ENCODE measurements around the gene KDM1B.

Gene KDM1B

DNA sequence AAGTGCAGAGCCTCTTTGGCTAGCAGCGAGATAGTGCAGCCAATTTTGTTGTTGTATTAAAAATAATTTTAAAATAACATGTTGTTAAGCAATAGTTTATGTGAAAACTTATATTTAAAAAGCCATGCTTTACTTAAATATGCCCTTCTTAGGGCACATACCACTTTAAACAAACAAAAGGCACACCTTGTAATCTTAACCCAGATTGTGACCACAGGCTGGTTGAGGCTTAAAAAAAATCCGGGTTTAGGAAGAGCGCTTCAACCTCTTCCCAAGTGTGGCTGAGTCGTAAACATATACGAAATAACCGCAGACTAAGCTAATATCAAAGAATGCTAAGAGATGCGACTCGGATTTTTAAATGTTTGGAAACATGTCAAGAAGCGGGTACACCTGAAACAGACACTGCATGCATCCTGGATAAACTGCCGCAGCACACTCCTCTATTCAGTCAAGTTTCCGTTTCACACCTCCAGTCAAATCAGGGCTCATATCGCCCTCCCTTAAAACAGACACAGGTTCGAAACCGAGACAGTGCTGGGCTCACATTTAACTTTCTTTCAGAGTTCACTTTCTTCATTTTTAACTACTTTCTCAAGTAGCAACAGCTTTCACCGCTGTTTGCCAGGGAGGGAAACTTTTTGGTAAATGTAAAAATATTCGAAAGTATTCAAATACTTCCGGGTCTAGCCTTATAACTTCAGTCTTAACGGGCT, 107.6 kb downstream of the KDM1B start:
- DNase-seq (ENCODE audit: low read depth), result no peak

DNA sequence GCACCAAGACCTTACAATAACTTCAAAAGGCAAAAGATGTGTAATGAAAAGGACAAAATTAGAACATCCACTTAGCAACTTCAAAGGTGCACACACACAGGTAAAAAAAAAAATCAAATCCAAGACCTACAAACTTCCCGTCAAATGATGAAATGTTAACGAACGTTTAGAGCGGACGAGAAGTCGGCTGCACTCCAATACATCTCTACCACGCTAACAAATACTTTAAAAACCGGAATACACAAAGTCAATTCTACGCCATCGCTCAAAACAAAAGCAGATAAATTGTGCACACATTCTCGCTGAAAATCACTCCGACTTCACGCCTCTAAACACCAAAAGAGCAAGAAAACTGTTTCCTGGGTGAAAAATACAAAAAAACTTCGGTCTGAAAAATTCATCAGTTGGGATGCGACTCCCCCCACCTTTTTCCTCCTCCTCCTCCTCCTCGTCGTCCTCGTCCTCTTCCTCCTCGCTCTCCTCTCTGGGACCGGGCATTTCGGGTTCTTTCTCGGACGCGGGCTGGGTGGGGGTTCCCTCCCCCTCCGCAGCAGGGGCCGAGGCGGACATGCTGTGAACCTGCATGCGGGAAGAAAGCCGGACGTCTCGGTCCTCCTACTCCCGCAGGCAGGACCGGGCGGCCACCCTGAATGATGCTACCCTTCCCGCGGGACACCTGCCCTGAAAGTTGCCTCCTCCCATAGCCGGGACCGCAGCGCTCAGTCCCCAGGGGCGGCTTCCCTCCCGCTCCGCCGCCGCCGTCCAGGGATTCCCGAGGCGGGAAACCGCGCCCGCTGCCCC, 108.4 kb downstream of the KDM1B start:
- no peak for DNase-seq (ENCODE audit: low read depth)

- peak; percentile 64 for DNase-seq (ENCODE audit: low read depth)
Observed at GRCh38 chr6:18264219-18264922, 109.1 kb downstream of the KDM1B start, which contains the start of gene DEK. DEK (minus strand) TSS chr6:18264530; CDS start chr6:18263987, 543 bp downstream.

- no peak for DNase-seq (ENCODE audit: low read depth)
Observed at GRCh38 chr6:18264923-18265377, 109.7 kb downstream of the KDM1B start.

GRCh38 chr6:18265787-18266522, 110.7 kb downstream of the KDM1B start:
- DNase-seq (ENCODE audit: low read depth), result no peak

DNA sequence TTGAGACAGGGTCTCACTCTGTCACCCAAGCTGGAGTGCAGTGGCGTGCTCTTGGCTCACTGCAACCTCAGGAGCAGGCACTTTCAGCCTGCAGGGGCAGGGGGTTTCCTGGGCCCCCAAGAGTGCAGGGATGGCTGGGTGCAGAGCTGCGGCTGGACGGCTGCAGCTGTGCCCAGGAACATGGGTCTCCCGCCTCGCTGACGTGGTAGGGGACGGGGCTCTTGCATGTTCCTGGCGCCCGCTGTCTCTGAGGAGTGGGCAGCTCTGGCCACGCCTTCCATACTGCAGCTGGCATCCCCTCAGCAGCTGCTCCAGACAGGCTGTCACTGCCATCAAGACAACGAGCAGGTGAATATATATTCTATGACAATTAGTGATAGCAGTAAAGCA, 111.3 kb downstream of the KDM1B start:
- no peak for DNase-seq (ENCODE audit: low read depth)

DNA sequence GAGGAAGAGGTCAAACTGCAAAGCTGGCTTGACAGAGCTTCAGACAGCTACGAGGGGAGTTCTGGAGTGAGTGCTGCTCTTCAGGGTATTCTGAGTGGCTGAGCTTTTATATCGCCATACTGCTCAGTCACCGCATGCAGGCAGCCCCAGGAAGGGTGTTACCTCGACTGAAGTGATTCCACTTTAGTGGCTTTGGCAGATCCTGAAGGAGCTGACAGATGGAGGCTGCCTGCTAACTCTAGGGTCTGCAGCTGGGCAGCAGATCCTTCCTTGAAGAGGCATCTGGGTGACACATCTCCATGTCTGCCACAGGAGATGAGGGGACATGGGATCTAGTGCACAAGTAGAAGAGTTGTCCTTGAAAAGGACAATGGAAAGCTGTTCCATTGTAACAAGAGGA, 112.8 kb downstream of the KDM1B start:
- DNase-seq (ENCODE audit: low read depth), result no peak

- DNase-seq (ENCODE audit: low read depth), result no peak
Observed at GRCh38 chr6:18269253-18269652, 114.0 kb downstream of the KDM1B start.

GRCh38 chr6:18269717-18270116, 114.5 kb downstream of the KDM1B start:
- no peak for DNase-seq (ENCODE audit: low read depth)

DNA sequence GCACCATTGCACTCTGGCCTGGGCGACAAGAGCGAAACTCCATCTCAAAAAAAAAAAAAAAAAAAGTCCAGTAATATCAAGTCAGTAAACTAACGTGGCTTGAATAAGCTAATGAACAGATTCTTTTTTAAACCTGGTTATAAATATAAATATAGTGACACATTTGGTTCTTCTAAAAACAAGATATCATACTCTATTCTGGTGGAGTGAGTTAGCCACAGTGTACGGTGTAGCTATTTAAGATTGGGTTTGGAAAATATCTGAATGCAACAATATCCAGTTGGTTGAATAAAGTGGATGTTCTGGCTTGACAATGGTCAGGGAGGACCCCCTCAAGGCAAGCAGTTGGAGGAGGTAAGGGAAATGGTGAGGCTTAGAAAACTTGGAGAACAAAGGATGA, 115.0 kb downstream of the KDM1B start:
- no peak for DNase-seq (ENCODE audit: low read depth)
